ENCODE results near the gene LAMA2. TPM values are rescaled to one million over a fixed set of nuclear protein-coding genes. Genes with fewer than 3 reads are reported as not detected.

Gene LAMA2
- total RNA-seq, 4 donors from 2014 or later, result 61.5 to 154 (median 103) TPM

DNA sequence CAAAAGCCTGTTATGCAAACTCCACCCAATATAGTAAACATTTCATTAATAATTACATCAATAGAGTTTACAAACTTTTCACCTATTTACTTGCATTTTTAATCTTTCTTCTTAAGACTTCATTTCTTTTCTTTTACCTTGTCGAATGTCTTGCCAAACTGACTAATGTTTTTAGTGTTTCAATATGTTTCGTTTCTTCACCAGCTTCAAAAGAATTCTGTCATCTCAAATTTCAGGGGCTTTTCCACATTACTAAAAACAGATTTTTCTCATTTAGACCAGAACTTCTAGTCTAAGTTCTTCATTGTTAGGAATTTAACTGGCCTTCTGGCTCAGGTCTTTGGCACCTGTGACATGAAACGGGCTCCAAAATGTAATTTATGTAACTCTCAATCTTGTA, 630.5 kb downstream of the LAMA2 start:
- Histone ChIP-seq H3K4me3 (no peak overlapping the region), H3K36me3 (no peaks in the 10 kb centered on the region), H3K4me1 (no peaks in the 10 kb centered on the region), H3K27me3 (no peaks in the 10 kb centered on the region), H3K9me3 (no peaks in the 10 kb centered on the region), H3K27ac (no peak overlapping the region)
- intact Hi-C loops (cut with DNase I; ENCODE audit: low total_unique reads), result no loop called here
- TF ChIP-seq, protein P1, sequence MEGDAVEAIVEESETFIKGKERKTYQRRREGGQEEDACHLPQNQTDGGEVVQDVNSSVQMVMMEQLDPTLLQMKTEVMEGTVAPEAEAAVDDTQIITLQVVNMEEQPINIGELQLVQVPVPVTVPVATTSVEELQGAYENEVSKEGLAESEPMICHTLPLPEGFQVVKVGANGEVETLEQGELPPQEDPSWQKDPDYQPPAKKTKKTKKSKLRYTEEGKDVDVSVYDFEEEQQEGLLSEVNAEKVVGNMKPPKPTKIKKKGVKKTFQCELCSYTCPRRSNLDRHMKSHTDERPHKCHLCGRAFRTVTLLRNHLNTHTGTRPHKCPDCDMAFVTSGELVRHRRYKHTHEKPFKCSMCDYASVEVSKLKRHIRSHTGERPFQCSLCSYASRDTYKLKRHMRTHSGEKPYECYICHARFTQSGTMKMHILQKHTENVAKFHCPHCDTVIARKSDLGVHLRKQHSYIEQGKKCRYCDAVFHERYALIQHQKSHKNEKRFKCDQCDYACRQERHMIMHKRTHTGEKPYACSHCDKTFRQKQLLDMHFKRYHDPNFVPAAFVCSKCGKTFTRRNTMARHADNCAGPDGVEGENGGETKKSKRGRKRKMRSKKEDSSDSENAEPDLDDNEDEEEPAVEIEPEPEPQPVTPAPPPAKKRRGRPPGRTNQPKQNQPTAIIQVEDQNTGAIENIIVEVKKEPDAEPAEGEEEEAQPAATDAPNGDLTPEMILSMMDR (IDR thresholded peaks at IDR 0.05), result no peak
- no peak for TF ChIP-seq POLR2A (IDR thresholded peaks at IDR 0.05)
- no peak for DNase-seq

GRCh38 chr6:129515004-129515403, 632.1 kb downstream of the LAMA2 start:
- Histone ChIP-seq H3K4me1 (no peaks in the 10 kb centered on the region), H3K27ac (no peak overlapping the region), H3K27me3 (no peaks in the 10 kb centered on the region), H3K36me3 (no peaks in the 10 kb centered on the region), H3K4me3 (no peak overlapping the region), H3K9me3 (no peaks in the 10 kb centered on the region)
- intact Hi-C loops (cut with DNase I; ENCODE audit: low total_unique reads), result no loop called here
- DNase-seq, result no peak
- TF ChIP-seq POLR2A (IDR thresholded peaks at IDR 0.05), result no peak
- TF ChIP-seq, protein P1 (IDR thresholded peaks at IDR 0.05), result no peak

DNA sequence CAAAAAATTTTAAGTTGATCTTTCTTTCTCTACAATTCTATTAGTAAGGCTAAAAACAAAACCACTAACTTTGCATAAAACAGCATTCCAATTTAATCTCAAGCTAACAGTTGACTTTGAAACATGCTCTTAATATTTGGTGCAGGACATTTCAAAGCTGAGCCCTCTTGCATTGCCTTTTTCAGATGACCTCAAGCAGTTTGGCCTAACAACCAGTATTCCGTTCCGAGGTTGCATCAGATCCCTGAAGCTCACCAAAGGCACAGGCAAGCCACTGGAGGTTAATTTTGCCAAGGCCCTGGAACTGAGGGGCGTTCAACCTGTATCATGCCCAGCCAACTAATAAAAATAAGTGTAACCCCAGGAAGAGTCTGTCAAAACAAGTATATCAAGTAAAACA, 633.1 kb downstream of the LAMA2 start:
- intact Hi-C loops (cut with DNase I; ENCODE audit: low total_unique reads), result no loop called here
- TF ChIP-seq POLR2A (IDR thresholded peaks at IDR 0.05), result no peak
- TF ChIP-seq, protein P1 (IDR thresholded peaks at IDR 0.05), result no peak
- Histone ChIP-seq H3K36me3 (no peaks in the 10 kb centered on the region), H3K27ac (no peak overlapping the region), H3K27me3 (no peaks in the 10 kb centered on the region), H3K9me3 (no peaks in the 10 kb centered on the region), H3K4me1 (no peaks in the 10 kb centered on the region), H3K4me3 (no peak overlapping the region)
- DNase-seq, result no peak

- no peaks in the 10 kb centered on the region for H3K27me3 ChIP-seq
- no peaks in the 10 kb centered on the region for H3K4me1 ChIP-seq
- H3K36me3 ChIP-seq, result no peaks in the 10 kb centered on the region
- H3K4me3 ChIP-seq, result no peak overlapping the region
- no peaks in the 10 kb centered on the region for H3K9me3 ChIP-seq
- DNase-seq, result no peak
- no peak for TF ChIP-seq POLR2A (IDR thresholded peaks at IDR 0.05)
- TF ChIP-seq, protein P1 (IDR thresholded peaks at IDR 0.05), result no peak
- no peak overlapping the region for H3K27ac ChIP-seq
- intact Hi-C loops (cut with DNase I; ENCODE audit: low total_unique reads), result no loop called here
These were observed 633.8 kb downstream of the LAMA2 start for GRCh38 chr6:129516787-129517186.

- no peak for DNase-seq
These were observed 634.4 kb downstream of the LAMA2 start for GRCh38 chr6:129517288-129517687.

More at GRCh38 chr6:129517288-129517687, 634.4 kb downstream of the LAMA2 start:
- no peaks in the 10 kb centered on the region for H3K4me1 ChIP-seq
- no peaks in the 10 kb centered on the region for H3K36me3 ChIP-seq
- intact Hi-C loops (cut with DNase I; ENCODE audit: low total_unique reads), result no loop called here
- no peak overlapping the region for H3K27ac ChIP-seq
- no peak overlapping the region for H3K4me3 ChIP-seq
- no peaks in the 10 kb centered on the region for H3K9me3 ChIP-seq
- TF ChIP-seq POLR2A (IDR thresholded peaks at IDR 0.05), result no peak
- TF ChIP-seq, protein P1 (IDR thresholded peaks at IDR 0.05), result no peak
- H3K27me3 ChIP-seq, result no peaks in the 10 kb centered on the region

All from uterus (tissue), 4 donors.